Measurements from ENCODE around the gene HOXB7. TPM values are rescaled to one million over a fixed set of nuclear protein-coding genes. Genes with fewer than 3 reads are reported as not detected.

The HOXB7 gene
- total and polyA plus RNA-seq, 4 donors, result 0.08 to 0.31 (median 0.27) TPM

DNA sequence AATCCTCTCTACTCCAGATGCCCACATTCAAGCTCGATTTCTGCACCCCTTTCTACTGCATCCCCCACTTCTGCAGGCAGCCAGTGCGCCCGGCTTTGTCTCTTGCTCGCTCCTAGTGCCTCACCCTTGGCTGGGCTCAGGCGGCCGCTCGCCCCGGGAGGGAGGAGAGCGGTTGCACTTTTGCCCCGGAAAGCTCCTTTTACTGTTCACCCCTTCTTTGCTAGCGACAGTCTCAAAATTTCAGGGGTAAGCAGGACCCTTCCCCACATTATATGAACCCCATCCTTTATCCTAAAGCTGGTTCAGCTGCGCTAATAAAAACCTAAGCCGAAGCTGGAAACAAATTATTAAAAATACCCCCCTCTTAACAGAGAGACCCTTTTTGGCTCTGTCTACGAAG lies 18.2 kb downstream of the HOXB7 start:
- Histone ChIP-seq H3K9me3 (ENCODE audit: control insufficient read depth in 4 of 4, low read length in 3 of 4) (no peaks in the 10 kb centered on the region), H3K4me3 (ENCODE audit: low read depth in 1 of 3, low read length in 3 of 3) (peak overlapping the region in 1 of 3 donors; percentile 25), H3K4me1 (ENCODE audit: control insufficient read depth in 4 of 4, insufficient read depth in 4 of 4, low read length in 3 of 4) (peaks cover 1 to 17% (median 2%) of the 10 kb centered on the region in 4 donors), H3K36me3 (ENCODE audit: control insufficient read depth in 4 of 4, insufficient read depth in 3 of 4, low read depth in 1 of 4, low read length in 3 of 4) (no peaks in the 10 kb centered on the region), H3K27ac (ENCODE audit: low read depth in 1 of 2, low read length in 2 of 2) (no peak overlapping the region), H3K27me3 (ENCODE audit: control insufficient read depth in 4 of 4, insufficient read depth in 4 of 4, low read length in 3 of 4) (peaks cover 3 to 11% (median 5%) of the 10 kb centered on the region in 4 donors), H3K9ac (ENCODE audit: low read depth in 1 of 2, low read length in 2 of 2) (no peak overlapping the region)
- TF ChIP-seq TAF1 (conservative IDR thresholded peaks at IDR 0.05), result no peak
- TF ChIP-seq, protein P1, sequence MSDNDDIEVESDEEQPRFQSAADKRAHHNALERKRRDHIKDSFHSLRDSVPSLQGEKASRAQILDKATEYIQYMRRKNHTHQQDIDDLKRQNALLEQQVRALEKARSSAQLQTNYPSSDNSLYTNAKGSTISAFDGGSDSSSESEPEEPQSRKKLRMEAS (IDR thresholded peaks at IDR 0.05), result no peak
- TF ChIP-seq EGR1 (IDR thresholded peaks at IDR 0.05; ENCODE audit: low read depth in 2 of 2), result no peak
- TF ChIP-seq YY1 (IDR thresholded peaks at IDR 0.05), result no peak
- no peak for TF ChIP-seq GABPA (IDR thresholded peaks at IDR 0.05 in 1 of 2, conservative IDR thresholded peaks at IDR 0.05 in 1 of 2)
- TF ChIP-seq RXRA (IDR thresholded peaks at IDR 0.05), result no peak
- 16% methylated on average over 14 of the region's 14 CpGs for WGBS
- DNase-seq (ENCODE audit: low spot score), result no peak

DNA sequence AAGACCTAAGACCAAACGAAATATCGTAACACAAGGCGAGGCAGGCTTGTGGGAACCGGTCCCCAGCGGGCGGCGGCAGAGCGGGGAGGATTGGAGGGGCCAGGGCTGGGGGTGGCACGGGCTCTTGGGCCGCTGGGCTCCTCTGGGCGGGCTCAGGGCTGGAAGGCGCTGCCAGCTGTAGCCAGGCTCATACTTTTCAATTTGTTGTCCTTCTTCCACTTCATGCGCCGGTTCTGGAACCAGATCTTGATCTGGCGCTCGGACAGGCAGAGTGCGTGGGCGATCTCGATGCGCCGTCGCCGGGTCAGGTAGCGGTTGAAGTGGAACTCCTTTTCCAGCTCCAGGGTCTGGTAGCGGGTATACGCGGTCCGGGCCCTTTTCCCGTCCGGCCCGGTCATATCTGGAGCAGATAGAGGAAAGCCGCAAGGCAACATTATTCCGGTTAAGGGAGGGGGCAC lies 18.7 kb downstream of the HOXB7 start:
- TF ChIP-seq EGR1 (IDR thresholded peaks at IDR 0.05; ENCODE audit: low read depth in 2 of 2), result peak in 1 of 2 donors; percentile 31
- TF ChIP-seq TAF1 (conservative IDR thresholded peaks at IDR 0.05), result no peak
- no peak for TF ChIP-seq YY1 (IDR thresholded peaks at IDR 0.05)
- TF ChIP-seq, protein P1 (IDR thresholded peaks at IDR 0.05), result no peak
- Histone ChIP-seq H3K4me1 (ENCODE audit: control insufficient read depth in 4 of 4, insufficient read depth in 4 of 4, low read length in 3 of 4) (peaks cover 0 to 12% (median 1%) of the 10 kb centered on the region in 4 donors), H3K9me3 (ENCODE audit: control insufficient read depth in 4 of 4, low read length in 3 of 4) (no peaks in the 10 kb centered on the region), H3K27me3 (ENCODE audit: control insufficient read depth in 4 of 4, insufficient read depth in 4 of 4, low read length in 3 of 4) (peaks cover 4 to 11% (median 6%) of the 10 kb centered on the region in 4 donors), H3K9ac (ENCODE audit: low read depth in 1 of 2, low read length in 2 of 2) (no peak overlapping the region), H3K4me3 (ENCODE audit: low read depth in 1 of 3, low read length in 3 of 3) (peak overlapping the region in 1 of 3 donors; percentile 25), H3K27ac (ENCODE audit: low read depth in 1 of 2, low read length in 2 of 2) (no peak overlapping the region), H3K36me3 (ENCODE audit: control insufficient read depth in 4 of 4, insufficient read depth in 3 of 4, low read depth in 1 of 4, low read length in 3 of 4) (no peaks in the 10 kb centered on the region)
- WGBS, result 20% methylated on average over 33 of the region's 33 CpGs
- no peak for DNase-seq (ENCODE audit: low spot score)

DNA sequence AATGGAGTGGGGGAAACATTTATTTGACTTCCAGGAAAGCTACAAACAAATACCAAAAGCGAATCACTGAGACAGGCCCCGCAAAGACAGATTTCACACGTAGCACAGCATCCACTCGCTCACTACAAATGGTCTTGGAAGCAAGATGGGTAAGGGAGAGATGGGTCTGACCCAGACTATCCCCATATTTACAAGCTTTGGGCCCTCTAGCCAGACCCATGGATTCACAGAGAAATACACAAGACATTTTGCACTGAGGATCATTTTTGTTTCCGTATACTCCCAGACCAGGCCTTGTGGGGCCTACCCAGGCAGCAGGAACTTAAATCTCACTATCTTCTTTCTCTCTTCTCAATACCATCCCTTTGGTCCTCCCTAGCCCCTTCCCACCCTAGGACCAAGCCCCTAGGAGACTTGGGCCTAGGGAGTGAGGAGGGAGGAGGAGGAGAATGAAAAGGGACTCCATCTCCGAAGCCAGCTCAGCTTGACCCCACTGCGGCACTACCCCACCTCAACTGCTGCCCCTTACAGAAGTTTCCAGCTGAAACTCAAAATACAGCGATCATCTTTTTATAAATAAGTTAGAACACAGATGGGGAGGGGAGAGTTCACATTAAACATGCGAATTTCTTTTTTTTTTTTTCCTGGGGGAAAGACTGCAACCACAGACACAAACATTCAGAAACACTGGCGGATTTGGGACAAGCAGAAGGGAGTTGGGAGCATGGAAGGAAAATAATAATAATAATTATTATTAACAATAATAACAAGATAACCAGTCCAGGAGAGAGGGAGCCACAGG lies 19.4 kb downstream of the HOXB7 start:
- H3K36me3 ChIP-seq (ENCODE audit: control insufficient read depth in 4 of 4, insufficient read depth in 3 of 4, low read depth in 1 of 4, low read length in 3 of 4), result no peaks in the 10 kb centered on the region
- H3K9me3 ChIP-seq (ENCODE audit: control insufficient read depth in 4 of 4, low read length in 3 of 4), result no peaks in the 10 kb centered on the region
- H3K4me1 ChIP-seq (ENCODE audit: control insufficient read depth in 4 of 4, insufficient read depth in 4 of 4, low read length in 3 of 4), result peaks cover 0 to 13% (median 2%) of the 10 kb centered on the region in 4 donors
- no peak overlapping the region for H3K4me3 ChIP-seq (ENCODE audit: low read depth in 1 of 3, low read length in 3 of 3)
- DNase-seq (ENCODE audit: low spot score), result no peak
- H3K27me3 ChIP-seq (ENCODE audit: control insufficient read depth in 4 of 4, insufficient read depth in 4 of 4, low read length in 3 of 4), result peaks cover 2 to 12% (median 7%) of the 10 kb centered on the region in 4 donors
- no peak overlapping the region for H3K27ac ChIP-seq (ENCODE audit: low read depth in 1 of 2, low read length in 2 of 2)
- 82% methylated on average over 10 of the region's 10 CpGs for WGBS
- no peak overlapping the region for H3K9ac ChIP-seq (ENCODE audit: low read depth in 1 of 2, low read length in 2 of 2)
- TF ChIP-seq HNF4A (conservative IDR thresholded peaks at IDR 0.05), result no peak
- TF ChIP-seq, protein P2, sequence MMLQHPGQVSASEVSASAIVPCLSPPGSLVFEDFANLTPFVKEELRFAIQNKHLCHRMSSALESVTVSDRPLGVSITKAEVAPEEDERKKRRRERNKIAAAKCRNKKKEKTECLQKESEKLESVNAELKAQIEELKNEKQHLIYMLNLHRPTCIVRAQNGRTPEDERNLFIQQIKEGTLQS (IDR thresholded peaks at IDR 0.05), result no peak
- TF ChIP-seq, protein P1 (IDR thresholded peaks at IDR 0.05), result no peak
- TF ChIP-seq RXRA (IDR thresholded peaks at IDR 0.05), result no peak
- TF ChIP-seq, protein P3, sequence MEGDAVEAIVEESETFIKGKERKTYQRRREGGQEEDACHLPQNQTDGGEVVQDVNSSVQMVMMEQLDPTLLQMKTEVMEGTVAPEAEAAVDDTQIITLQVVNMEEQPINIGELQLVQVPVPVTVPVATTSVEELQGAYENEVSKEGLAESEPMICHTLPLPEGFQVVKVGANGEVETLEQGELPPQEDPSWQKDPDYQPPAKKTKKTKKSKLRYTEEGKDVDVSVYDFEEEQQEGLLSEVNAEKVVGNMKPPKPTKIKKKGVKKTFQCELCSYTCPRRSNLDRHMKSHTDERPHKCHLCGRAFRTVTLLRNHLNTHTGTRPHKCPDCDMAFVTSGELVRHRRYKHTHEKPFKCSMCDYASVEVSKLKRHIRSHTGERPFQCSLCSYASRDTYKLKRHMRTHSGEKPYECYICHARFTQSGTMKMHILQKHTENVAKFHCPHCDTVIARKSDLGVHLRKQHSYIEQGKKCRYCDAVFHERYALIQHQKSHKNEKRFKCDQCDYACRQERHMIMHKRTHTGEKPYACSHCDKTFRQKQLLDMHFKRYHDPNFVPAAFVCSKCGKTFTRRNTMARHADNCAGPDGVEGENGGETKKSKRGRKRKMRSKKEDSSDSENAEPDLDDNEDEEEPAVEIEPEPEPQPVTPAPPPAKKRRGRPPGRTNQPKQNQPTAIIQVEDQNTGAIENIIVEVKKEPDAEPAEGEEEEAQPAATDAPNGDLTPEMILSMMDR (IDR thresholded peaks at IDR 0.05; ENCODE audit: low read depth, low read length, missing input control), result no peak
- no peak for TF ChIP-seq HNF4G (IDR thresholded peaks at IDR 0.05)
- TF ChIP-seq JUND (IDR thresholded peaks at IDR 0.05), result no peak
- TF ChIP-seq EGR1 (IDR thresholded peaks at IDR 0.05; ENCODE audit: low read depth in 2 of 2), result no peak
- TF ChIP-seq FOXA2 (IDR thresholded peaks at IDR 0.05), result no peak
- no peak for TF ChIP-seq YY1 (IDR thresholded peaks at IDR 0.05)
- no peak for TF ChIP-seq FOXA1 (IDR thresholded peaks at IDR 0.05)
- no peak for TF ChIP-seq TAF1 (conservative IDR thresholded peaks at IDR 0.05)
- no peak for TF ChIP-seq RAD21 (IDR thresholded peaks at IDR 0.05)
- no peak for TF ChIP-seq NR2F2 (IDR thresholded peaks at IDR 0.05)
- no peak for TF ChIP-seq GABPA (IDR thresholded peaks at IDR 0.05 in 1 of 2, conservative IDR thresholded peaks at IDR 0.05 in 1 of 2)
- TF ChIP-seq, protein P4, sequence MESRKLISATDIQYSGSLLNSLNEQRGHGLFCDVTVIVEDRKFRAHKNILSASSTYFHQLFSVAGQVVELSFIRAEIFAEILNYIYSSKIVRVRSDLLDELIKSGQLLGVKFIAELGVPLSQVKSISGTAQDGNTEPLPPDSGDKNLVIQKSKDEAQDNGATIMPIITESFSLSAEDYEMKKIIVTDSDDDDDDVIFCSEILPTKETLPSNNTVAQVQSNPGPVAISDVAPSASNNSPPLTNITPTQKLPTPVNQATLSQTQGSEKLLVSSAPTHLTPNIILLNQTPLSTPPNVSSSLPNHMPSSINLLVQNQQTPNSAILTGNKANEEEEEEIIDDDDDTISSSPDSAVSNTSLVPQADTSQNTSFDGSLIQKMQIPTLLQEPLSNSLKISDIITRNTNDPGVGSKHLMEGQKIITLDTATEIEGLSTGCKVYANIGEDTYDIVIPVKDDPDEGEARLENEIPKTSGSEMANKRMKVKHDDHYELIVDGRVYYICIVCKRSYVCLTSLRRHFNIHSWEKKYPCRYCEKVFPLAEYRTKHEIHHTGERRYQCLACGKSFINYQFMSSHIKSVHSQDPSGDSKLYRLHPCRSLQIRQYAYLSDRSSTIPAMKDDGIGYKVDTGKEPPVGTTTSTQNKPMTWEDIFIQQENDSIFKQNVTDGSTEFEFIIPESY (IDR thresholded peaks at IDR 0.05), result no peak
- no peak for TF ChIP-seq SP1 (IDR thresholded peaks at IDR 0.05)

Measured in liver (tissue), 9 donors.